Endodermal cell (in vitro differentiated cells): ENCODE results near the gene NOX5. TPM values are rescaled to one million over a fixed set of nuclear protein-coding genes. Genes with fewer than 3 reads are reported as not detected.
A peak's percentile ranks its signal among the peaks of the same experiment; 100 is the strongest.

ENCODE experiments used
- DNase-seq: peaks from one replicate; pipeline ENCODE4 v3.0.0-alpha.2; 2017
- H3K27ac ChIP-seq: 2 replicates; pipeline ENCODE4 v1.5.1; 2013; ENCODE audit warnings: mild to moderate bottlenecking, low read depth, low read length, moderate library complexity
- H3K27me3 ChIP-seq: 2 replicates; pipeline ENCODE4 v1.6.1; 2013; ENCODE audit warnings: mild to moderate bottlenecking, low read length, moderate library complexity; ENCODE audit not compliant: insufficient read depth, control insufficient read depth, poor library complexity, severe bottlenecking
- H3K36me3 ChIP-seq: 2 replicates; pipeline ENCODE4 v1.7.0; 2013; ENCODE audit warnings: mild to moderate bottlenecking, low read length, moderate library complexity; ENCODE audit not compliant: control insufficient read depth, insufficient read depth
- H3K4me1 ChIP-seq: one replicate; pipeline ENCODE4 v1.7.0; 2013; ENCODE audit warnings: low read length; ENCODE audit not compliant: control insufficient read depth, insufficient read depth
- H3K4me3 ChIP-seq: 2 replicates; pipeline ENCODE4 v1.5.1; 2013; ENCODE audit warnings: mild to moderate bottlenecking, low read length, moderate library complexity
- H3K9ac ChIP-seq: 2 replicates; pipeline ENCODE4 v1.6.1; 2013; ENCODE audit warnings: mild to moderate bottlenecking, low read length, moderate library complexity; ENCODE audit not compliant: poor library complexity, severe bottlenecking; ENCODE audit errors: extremely low read depth
- H3K9me3 ChIP-seq: 2 replicates; pipeline ENCODE4 v1.6.1; 2013; ENCODE audit warnings: mild to moderate bottlenecking, low read length, moderate library complexity; ENCODE audit not compliant: control insufficient read depth
- H3K27ac Mint-ChIP-seq: 2 replicates; pipeline ENCODE4 v1.8.0; 2020; ENCODE audit warnings: mixed read lengths
- H3K27me3 Mint-ChIP-seq: 2 replicates; pipeline ENCODE4 v1.8.0; 2021; ENCODE audit warnings: mild to moderate bottlenecking, mixed read lengths; ENCODE audit not compliant: insufficient read depth
- H3K36me3 Mint-ChIP-seq: 2 replicates; pipeline ENCODE4 v1.8.0; 2020; ENCODE audit warnings: low read depth, mixed read lengths
- H3K4me1 Mint-ChIP-seq: 2 replicates; pipeline ENCODE4 v1.8.0; 2020; ENCODE audit warnings: mixed read lengths
- H3K4me3 Mint-ChIP-seq: 2 replicates; pipeline ENCODE4 v1.8.0; 2020; ENCODE audit warnings: mild to moderate bottlenecking, moderate library complexity, mixed read lengths
- H3K9me3 Mint-ChIP-seq: 2 replicates; pipeline ENCODE4 v1.8.0; 2020; ENCODE audit warnings: mild to moderate bottlenecking, mixed read lengths
- CTCF ChIP-seq: fragments of 200-600 bp; sonication (generic); conservative IDR thresholded peaks from 2 replicates; pipeline ENCODE4 v1.5.0; 2021; ENCODE audit warnings: antibody characterized with exemption, mild to moderate bottlenecking
- WGBS, 2 experiments: methylation state at CpG; one replicate each; pipeline versions ENCODE4 v1.1.5 to v1.1.7; 2013; ENCODE audit warnings: missing lambda C conversion rate in 2 of 2, mixed read lengths in 1 of 2; ENCODE audit not compliant: insufficient coverage in 1 of 2, insufficient read length in 1 of 2; 5-methylcytosine and 5-hydroxymethylcytosine counted together
- total RNA-seq, 2 donors: library from RNA; stranded (reverse); fragmentation: NEBNext Ultra II Directional in 1 of 2; extraction: Animal tissue kit (Norgen Biotek cat#: 25700) in 1 of 2; gene quantifications; 2 replicates in 1 of 2; 3 replicates in 1 of 2; pipeline ENCODE4 v1.2.1, GENCODE V29; 2021

The NOX5 gene
- total RNA-seq, 2 donors from 2014 or later, result not detected

- Mint-ChIP-seq H3K27me3 (peaks cover 22% of the 10 kb centered on the region), H3K4me3 (no peak overlapping the region), H3K9me3 (no peaks in the 10 kb centered on the region), H3K36me3 (no peaks in the 10 kb centered on the region), H3K27ac (no peak overlapping the region), H3K4me1 (peaks cover 41% of the 10 kb centered on the region)
- no peak overlapping the region for H3K27ac ChIP-seq
- WGBS, 2 experiments, result 96 to 100% methylated on average over 7 to 10 of the region's 10 CpGs
- DNase-seq, result no peak
- no peaks in the 10 kb centered on the region for H3K36me3 ChIP-seq
- no peaks in the 10 kb centered on the region for H3K9me3 ChIP-seq
- H3K9ac ChIP-seq, result no peak overlapping the region
- TF ChIP-seq CTCF, result no peak
- H3K4me1 ChIP-seq, result peaks cover 7% of the 10 kb centered on the region
- peaks cover 19% of the 10 kb centered on the region for H3K27me3 ChIP-seq
- H3K4me3 ChIP-seq, result no peak overlapping the region
Observed at GRCh38 chr15:69055251-69055650, 40.8 kb downstream of the NOX5 start.

- DNase-seq, result peak; percentile 70
- peaks cover 22% of the 10 kb centered on the region for H3K27me3 Mint-ChIP-seq
- no peak overlapping the region for H3K27ac Mint-ChIP-seq
- Histone ChIP-seq H3K36me3 (no peaks in the 10 kb centered on the region), H3K4me1 (peaks cover 10% of the 10 kb centered on the region), H3K9me3 (no peaks in the 10 kb centered on the region), H3K27ac (no peak overlapping the region), H3K27me3 (peaks cover 19% of the 10 kb centered on the region), H3K4me3 (no peak overlapping the region), H3K9ac (no peak overlapping the region)
- no peaks in the 10 kb centered on the region for H3K9me3 Mint-ChIP-seq
- no peak overlapping the region for H3K4me3 Mint-ChIP-seq
- H3K36me3 Mint-ChIP-seq, result no peaks in the 10 kb centered on the region
- peaks cover 44% of the 10 kb centered on the region for H3K4me1 Mint-ChIP-seq
- WGBS, 2 experiments, result 61 to 83% methylated on average over 3 of the region's 3 CpGs
- no peak for TF ChIP-seq CTCF
Observed at GRCh38 chr15:69056365-69056764, 41.9 kb downstream of the NOX5 start.

GRCh38 chr15:69058830-69059556 is 44.5 kb downstream of the NOX5 start:
- Histone ChIP-seq H3K27ac (no peak overlapping the region), H3K9me3 (no peaks in the 10 kb centered on the region), H3K9ac (no peak overlapping the region), H3K4me3 (no peak overlapping the region), H3K36me3 (no peaks in the 10 kb centered on the region), H3K4me1 (peaks cover 3% of the 10 kb centered on the region), H3K27me3 (peaks cover 19% of the 10 kb centered on the region)
- WGBS, 2 experiments, result 28 to 67% methylated on average over 3 to 18 of the region's 18 CpGs
- H3K4me3 Mint-ChIP-seq, result no peak overlapping the region
- peak; percentile 94 for TF ChIP-seq CTCF
- H3K9me3 Mint-ChIP-seq, result no peaks in the 10 kb centered on the region
- H3K27ac Mint-ChIP-seq, result no peak overlapping the region
- peak; percentile 98 for DNase-seq
- no peaks in the 10 kb centered on the region for H3K36me3 Mint-ChIP-seq
- H3K27me3 Mint-ChIP-seq, result peaks cover 22% of the 10 kb centered on the region
- peaks cover 30% of the 10 kb centered on the region for H3K4me1 Mint-ChIP-seq
